Fibroblast of skin of right quadriceps (primary cell): ENCODE data around the gene SLC26A5.
A peak's percentile ranks its signal among the peaks of the same experiment; 100 is the strongest.
"Not testable (repeated sequence)": the region's sequence is repeated elsewhere in the genome, so short reads cannot be mapped to it uniquely, and the experiment has no call there.

Experiments
- DNase-seq: peaks from one replicate; pipeline ENCODE4 v3.0.0-alpha.2; 2013

SLC26A5 gene

GRCh38 chr7:103446049-103446520, at the start of gene SLC26A5:
Gene SLC26A5, minus strand, starts transcription at chr7:103446207. Its CDS starts 24,693 bp downstream, at chr7:103421514.
- DNase-seq, result no peak

- no peak for DNase-seq
Observed at GRCh38 chr7:103487419-103487818, 41.4 kb upstream of the SLC26A5 start.

- not testable (repeated sequence) for DNase-seq
Observed at GRCh38 chr7:103486873-103487272, 40.9 kb upstream of the SLC26A5 start.

- no peak for DNase-seq
Observed at GRCh38 chr7:103480771-103481170, 34.8 kb upstream of the SLC26A5 start.

- DNase-seq, result no peak
Observed at GRCh38 chr7:103474956-103475355, 28.9 kb upstream of the SLC26A5 start.

- DNase-seq, result no peak
Observed at GRCh38 chr7:103469095-103469948, 23.3 kb upstream of the SLC26A5 start.

- no peak for DNase-seq
Observed at GRCh38 chr7:103466814-103467213, 20.8 kb upstream of the SLC26A5 start.

- no peak for DNase-seq
Observed at GRCh38 chr7:103462358-103462757, 16.4 kb upstream of the SLC26A5 start.

GRCh38 chr7:103447073-103447960, 1.3 kb upstream of the SLC26A5 start:
- peak; percentile 22 for DNase-seq

GRCh38 chr7:103445228-103446048, 569 bp downstream of the SLC26A5 start:
- no peak for DNase-seq

- no peak for DNase-seq
Observed at GRCh38 chr7:103439661-103440060, 6.3 kb downstream of the SLC26A5 start.

GRCh38 chr7:103437623-103438022, 8.4 kb downstream of the SLC26A5 start:
- no peak for DNase-seq

- no peak for DNase-seq
Observed at GRCh38 chr7:103432712-103433111, 13.3 kb downstream of the SLC26A5 start.

- no peak for DNase-seq
Observed at GRCh38 chr7:103425177-103425576, 20.8 kb downstream of the SLC26A5 start.

- DNase-seq, result no peak
Observed at GRCh38 chr7:103423467-103424179, 22.4 kb downstream of the SLC26A5 start.

- DNase-seq, result no peak
Observed at GRCh38 chr7:103420857-103421384, 25.1 kb downstream of the SLC26A5 start.

- no peak for DNase-seq
Observed at GRCh38 chr7:103418241-103418640, 27.8 kb downstream of the SLC26A5 start.

GRCh38 chr7:103413407-103413806, 32.6 kb downstream of the SLC26A5 start:
- DNase-seq, result no peak

- no peak for DNase-seq
Observed at GRCh38 chr7:103412151-103412550, 33.9 kb downstream of the SLC26A5 start.

- not testable (repeated sequence) for DNase-seq
Observed at GRCh38 chr7:103405789-103406613, 40.0 kb downstream of the SLC26A5 start.

- DNase-seq, result not testable (repeated sequence)
Observed at GRCh38 chr7:103399687-103400086, 46.3 kb downstream of the SLC26A5 start.
